ENCODE measurements around the gene KIF5C.

Gene KIF5C

DNA sequence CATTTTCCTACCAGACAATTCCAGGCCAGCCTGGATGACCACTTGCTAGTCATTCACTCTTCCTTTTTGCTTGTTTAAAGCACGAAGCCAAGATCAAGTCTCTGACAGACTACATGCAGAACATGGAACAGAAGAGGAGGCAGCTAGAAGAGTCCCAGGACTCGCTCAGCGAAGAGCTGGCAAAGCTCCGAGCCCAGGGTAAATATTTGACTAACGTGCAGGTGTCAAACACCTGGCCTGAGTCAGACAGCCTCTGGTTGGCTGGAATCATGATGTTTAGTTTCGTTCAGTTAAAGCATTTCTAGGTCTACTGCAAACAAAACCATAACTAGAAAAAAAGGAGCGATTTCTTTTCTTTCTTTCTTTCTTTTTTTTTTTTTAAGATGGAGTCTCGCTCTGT lies 119.3 kb downstream of the KIF5C start:
- DNase-seq, result no peak

DNA sequence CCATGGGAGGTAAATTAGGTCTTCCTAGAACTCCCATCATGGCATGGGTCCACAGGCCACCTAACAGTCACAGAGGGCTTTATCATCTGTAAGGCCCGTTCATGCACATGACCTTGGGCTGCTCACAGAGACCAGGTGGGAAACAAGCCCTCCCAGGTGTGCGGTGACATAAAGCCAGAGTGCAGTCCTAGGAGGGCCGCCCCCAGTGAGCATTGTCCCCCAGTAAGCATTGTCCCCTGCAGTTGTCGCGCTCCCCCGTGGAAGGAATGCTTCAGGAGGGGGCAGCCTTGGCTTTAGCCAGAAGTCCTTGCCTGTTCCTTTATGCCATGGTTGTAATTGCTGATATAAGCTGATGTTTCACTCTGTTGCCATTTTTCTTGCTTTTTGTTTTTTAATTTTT lies 121.8 kb downstream of the KIF5C start:
- DNase-seq, result no peak

DNA sequence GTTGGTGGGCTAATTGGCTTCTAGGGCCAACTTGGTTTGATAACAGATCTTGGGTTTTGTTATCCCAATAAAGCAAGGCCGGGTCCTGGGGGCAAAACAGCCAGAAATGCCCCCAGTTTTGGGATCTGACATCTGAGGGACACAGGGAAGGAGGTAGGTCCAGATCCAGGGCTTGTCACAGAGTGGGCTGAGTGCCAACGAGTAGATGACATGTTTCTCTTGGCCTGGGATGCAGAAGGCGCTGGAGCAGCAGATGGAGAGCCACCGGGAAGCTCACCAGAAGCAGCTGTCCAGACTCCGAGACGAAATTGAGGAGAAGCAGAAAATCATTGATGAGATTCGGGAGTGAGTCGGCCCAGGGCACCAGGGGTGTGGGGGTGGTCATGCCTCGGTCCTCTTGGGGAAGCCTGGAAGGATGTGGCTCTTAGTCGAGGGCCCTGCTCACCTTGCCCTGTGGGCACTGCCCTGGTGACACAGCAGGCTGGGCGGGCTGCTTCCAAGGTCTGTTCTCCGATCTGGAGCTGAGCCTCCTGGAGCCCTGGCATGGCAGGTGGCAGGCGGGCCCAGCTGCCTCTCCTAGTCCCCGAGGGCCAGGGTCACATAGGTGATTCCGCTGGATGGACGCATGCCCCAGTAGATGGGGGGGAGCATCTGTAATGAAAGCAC lies 123.3 kb downstream of the KIF5C start:
- no peak for DNase-seq

DNA sequence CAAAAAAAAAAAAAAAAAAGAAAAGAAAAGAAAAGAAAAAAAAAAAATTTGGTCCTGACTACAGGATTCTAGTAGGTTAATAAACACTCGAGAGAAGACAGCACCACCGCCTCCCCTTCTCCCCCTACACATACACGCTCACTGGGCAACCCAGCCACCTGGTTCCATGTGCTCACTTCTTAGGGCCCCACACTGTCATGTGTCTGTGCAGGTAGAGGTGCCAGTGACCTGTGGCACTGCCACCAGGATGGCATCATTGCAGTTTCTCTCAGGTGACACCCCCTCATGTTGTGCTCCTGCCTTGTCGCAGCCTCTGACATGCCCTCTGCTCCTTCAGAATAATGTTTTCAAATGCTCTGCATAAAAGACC lies 123.8 kb downstream of the KIF5C start:
- no peak for DNase-seq

DNA sequence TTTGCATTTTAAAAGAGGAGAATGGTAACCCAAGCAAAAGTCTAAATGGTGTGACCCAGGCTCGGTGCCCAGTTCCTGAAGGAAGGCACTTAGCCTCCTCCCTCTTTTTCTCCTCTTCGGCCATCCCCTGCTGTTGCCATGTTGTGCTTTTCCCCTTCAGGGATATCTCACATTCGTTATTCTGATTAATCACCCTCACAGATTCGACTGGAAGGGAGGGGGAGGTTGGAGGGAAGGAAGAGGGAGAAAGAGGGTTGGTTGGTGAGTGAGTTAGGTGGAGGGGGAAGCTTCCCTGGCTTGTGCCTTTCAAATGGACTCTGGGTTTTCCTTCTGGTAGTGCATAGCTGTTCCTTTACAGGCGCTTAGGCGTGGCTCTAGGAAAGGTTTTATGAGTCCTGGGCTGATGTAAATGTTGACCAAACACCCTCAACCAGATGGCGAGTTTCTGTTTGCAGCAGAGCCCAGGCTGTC lies 124.5 kb downstream of the KIF5C start:
- DNase-seq, result no peak

DNA sequence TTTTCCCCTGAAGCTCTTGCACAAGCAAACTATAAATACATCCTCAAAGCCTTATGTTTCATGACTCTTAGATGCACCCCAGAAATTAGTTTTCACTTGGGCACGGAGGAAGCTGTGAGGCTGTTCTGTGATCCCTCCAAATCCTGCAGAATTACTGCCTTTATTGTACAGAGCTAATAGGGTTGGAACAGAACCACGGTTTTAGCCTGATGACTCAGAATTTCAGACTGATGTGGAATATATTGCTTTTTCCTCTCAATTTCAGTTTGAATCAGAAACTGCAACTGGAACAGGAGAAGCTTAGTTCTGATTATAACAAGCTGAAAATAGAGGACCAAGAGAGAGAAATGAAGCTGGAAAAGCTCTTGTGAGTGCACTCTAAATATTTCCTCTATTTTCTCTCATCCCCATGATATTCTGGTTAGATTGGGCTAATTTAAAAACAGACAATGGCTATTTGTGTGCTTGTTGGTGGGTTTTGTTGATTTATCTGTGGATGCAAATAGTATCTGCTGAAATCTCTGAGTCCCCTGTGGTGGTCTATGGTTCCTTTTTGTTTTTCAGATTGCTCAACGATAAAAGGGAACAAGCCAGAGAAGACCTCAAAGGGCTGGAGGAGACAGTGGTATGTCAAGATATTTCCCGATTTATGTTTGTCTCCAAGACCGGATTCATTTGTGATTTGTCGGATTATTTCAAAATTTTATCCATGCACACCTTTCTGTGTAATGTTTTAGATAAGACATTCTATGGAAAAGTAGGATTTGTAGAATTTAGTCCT lies 125.3 kb downstream of the KIF5C start:
- DNase-seq, result no peak

DNA sequence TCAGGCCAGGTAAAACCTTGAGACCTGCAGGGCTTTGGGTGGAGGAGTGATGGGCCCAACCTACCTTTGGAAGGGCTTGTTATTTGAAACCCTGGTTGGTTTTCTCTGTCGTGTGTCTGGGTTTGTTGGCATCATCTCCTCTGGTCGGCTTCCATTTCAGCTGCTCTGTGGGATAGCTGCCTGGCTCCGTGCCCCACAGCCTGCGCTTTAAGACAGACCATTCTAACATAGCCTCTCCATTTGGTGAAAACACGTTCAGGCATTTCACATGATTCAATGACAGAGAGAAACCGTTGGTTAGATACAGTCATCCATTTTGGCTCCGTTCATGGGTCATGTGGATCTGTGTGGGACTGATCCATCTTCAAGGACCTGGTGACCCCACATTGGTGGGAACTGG lies 126.5 kb downstream of the KIF5C start:
- DNase-seq, result no peak

DNA sequence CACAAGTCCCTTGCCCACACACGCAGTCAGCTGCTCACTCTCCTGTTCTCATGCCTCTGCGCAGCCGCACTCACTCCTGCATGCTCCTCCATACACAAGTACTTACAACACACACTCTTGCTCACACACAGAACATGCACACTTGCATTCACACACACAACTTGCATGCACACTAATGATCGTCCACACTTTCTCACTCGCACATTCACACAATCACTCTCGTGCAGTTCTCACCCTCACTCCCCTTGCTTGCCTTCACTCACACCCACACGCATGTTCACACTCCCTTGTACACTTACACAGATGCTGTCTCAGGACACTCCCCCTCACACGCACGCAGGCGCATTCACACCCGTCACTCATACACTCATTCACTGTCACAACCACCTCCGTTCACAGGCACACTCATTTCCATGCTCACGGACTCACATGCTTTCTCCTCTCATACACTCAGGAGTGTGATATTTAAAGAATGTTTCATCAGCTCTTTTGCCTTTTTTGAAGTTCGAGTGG lies 127.4 kb downstream of the KIF5C start:
- DNase-seq, result no peak

DNA sequence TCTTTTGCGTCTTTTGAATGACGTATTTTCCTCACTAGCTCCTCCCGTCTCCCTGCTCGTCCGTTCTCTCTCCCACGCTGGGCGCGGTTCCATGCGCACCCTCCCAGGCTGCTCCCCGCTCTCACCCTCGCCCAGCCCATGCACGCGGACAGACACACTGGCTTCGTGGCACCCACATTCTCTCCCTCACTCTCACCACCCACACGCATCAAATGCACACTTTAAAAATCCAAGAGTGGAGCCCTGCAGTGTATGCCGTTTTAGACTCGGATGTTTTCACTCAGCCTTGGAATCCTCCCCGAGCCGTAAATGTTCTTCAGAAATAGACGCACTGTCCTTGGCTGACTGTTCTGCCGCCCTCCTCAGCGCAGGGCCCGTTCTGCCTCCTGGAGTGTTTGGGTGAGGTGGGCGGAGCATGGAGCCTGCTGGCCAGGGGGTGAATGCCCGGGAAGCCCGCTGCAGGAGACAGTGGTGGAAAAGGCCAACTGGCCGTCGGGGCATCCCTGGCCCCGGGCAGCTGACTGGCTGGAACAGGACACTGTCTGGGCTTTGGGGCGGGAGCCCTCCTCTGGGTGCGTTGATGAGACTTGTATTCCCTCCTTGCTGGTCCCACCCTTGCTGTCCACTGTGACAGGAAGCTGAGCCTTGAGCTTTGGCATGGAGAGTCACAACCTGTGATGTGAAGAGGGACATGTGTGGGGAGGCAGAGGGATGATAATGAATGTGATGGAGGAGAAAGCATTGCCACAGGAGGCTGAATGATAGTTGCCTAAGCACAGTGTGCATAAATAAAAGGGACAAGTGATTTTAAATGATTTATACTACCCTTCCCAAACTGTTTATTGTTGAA lies 128.1 kb downstream of the KIF5C start:
- no peak for DNase-seq

DNA sequence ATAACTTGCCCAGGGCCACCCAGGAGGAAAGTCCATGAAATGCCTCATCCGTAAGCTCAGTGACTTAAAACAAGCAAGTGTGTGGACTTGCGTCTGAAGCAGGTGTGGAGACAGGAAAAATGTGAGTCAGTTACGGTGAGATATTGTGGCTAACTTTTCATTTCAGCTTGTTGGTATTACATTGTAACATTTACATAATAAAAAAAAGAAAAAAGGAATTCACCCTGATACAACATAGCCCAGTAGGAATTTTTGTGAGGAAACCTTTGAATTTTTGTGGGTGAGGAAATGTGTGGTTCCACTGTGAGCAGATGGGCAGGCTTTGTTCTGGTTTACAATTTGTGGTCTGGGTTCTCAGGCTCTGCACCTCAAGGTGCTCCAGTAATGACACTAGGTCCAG lies 129.8 kb downstream of the KIF5C start:
- DNase-seq, result no peak

DNA sequence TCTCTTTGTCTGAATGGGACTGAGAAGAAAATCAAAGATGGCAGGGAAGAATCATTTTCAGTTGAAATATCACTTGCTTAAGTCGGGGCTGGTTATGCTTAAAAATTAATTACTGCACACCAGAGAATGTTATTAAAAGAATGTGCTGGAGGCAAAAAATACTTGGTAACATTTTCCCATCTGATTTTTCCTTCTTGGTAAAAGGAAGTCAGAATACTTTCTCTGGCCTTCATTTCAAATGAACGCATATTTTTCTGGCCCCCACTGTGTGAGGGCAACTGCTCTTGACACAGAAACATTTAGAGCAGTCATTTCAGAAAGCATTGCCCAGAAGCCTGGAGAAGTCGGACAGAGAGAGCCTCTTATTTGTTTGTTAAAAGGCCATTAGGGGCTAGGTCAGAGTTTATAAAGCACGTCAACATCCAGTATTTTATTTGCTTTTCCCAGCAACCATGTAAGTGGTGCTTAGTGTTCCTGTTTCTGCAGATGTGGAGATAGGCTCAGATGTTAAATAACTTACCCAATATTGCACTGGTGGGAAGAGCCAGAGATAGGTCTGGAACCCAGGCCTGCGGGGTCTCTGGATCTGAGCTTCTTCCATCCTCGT lies 130.5 kb downstream of the KIF5C start:
- DNase-seq, result no peak

DNA sequence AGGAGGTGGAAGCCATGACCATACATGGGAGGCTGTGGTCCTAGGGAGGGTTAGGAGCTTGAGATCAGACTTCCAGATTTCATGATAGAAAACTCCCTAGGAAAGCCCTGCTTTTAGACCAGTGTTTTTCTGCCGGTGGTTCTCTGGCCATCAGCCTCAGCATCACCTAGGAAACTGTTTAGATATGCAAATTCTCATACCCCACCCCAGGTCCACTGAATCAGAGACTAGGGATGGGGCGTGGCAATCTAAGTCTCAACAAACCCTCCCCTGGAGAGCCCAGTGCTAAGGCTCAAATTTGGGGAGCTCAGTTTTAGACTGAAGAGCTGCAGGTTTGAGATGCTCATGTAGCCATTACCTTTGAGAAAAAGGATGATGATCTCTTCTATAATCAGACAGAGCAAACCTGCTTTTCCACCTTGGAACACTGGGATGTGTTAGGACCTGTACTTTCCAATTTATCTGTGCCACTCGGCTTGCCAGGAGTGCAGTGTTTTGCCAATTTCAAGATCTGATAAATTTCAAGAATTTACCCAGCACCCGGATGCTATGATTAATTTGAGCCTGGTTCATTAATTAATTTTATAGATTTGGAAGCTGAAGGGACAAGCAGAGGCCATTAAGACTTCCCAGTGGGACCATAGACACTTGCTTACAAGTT lies 132.0 kb downstream of the KIF5C start:
- DNase-seq, result no peak

DNA sequence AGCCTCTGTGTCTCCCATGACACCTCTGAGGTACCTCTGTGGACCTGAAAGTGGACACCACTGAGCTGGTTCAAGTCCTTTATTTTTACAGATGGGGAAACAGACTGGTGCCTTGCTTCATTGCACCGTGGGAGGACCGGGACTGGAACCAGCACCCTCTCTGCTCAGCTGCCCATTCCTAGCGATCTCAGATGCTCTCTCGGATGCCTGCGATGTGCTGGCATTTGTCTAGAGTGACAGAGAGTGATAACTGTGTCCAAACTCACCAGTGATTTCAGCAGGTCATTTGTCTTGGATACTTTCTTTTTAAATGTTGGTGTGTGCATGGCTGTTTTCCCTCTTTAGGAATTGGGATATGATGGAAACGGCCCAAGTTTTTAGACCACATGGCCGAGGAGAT lies 133.4 kb downstream of the KIF5C start:
- no peak for DNase-seq

DNA sequence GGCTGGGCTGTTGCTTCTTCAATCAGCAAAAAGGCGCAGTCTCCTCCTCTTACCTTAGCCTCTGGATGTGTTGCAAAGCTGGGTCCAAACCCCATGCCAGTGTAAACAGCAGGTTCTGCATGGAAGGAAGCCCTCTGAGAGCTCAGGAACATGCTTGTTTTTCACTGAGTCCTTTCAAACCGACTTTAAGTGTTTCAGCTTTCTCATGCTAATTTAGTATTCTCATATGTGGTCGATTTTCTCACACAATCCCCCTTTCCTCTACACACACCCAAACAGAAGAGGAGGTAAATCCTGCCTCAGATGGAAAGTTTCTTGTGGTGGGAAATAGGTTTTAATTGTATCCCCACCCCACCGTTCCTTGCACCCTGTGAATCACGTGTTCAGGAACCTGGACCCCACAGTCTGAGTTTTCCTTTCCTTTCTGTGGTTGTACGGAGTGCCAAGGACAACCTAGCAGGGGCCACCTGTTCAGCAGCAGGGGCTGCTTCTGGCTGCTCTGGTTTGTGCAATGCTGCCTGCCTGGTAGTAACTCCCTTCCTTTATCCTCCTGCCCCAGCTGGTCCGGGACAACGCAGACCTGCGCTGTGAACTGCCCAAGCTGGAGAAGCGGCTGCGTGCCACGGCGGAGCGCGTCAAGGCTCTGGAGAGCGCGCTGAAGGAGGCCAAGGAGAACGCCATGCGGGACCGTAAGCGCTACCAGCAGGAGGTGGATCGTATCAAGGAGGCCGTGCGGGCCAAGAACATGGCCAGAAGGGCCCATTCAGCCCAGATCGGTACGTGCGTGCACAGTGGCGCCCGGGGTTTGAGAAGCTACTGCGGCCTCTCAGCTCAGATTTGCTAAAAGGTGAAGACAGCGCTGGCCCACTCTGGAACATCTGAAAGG lies 134.8 kb downstream of the KIF5C start:
- DNase-seq, result no peak

DNA sequence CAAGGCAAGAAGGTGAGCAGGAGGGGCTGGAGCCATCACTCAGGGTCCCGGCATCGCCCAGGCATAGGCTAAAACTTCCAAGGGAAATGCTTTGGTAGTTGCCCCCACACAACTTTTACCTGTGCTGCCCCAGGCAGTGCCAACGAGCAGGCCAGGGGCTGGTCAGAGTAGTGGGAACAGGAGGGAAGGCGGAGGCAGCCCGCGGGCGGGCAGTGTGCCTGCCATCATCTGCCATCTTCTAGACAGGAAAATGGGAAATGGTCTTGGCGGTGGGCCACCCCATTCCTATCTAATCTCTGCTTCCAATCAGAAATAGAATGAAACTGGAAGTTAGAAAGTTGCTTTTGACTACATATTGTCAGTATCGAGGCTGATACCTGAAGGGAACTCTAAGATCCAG lies 137.5 kb downstream of the KIF5C start:
- no peak for DNase-seq

DNA sequence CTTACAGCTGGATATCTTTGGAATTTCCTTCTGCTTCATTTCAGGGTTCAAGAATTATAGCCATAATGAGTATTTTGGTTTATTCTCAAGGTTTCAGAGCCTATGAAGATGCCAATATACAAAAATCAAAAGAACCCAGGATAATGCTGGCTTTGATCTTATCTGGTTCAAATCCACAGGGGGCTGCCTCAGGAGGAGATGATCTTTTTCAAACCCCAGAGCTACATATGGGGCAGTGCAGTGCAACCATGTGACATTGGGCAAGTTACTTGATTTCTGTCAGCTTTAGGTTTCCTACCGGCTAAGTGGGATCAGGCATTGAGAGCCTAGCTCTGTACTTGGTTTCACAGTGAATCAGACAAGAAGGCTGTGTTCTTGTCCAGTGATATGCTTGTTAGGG lies 140.5 kb downstream of the KIF5C start:
- DNase-seq, result no peak

DNA sequence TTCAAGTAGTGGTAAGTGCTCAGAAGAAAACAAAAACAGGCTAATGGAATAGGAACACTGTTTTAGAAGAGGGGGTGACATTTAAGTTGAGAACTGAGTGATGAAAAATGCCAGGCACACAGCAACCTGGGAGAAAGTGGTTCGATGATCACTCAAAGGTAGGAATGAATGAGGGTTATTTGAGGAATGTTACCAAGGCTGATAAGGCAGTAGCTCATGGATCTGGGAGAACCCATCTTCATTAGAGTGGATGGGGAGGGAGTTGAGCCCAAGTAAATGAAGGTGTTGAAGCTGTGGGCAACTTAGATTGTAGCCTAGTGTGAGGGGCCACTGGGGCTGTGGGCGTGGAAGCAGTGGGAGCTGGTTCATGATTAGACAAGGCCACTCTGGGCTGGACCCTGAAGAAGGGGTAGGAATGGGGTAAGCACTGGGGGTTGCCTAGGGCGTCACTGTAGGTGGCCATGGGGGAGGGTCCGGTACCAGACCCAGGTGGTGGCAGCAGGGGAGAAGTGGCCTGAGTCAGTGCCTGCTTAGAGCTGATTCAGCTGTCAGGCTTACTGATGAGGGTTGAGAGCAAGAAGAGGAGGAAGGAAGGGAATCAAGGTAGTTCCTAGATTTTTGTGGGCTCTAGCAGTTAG lies 141.0 kb downstream of the KIF5C start:
- DNase-seq, result no peak

DNA sequence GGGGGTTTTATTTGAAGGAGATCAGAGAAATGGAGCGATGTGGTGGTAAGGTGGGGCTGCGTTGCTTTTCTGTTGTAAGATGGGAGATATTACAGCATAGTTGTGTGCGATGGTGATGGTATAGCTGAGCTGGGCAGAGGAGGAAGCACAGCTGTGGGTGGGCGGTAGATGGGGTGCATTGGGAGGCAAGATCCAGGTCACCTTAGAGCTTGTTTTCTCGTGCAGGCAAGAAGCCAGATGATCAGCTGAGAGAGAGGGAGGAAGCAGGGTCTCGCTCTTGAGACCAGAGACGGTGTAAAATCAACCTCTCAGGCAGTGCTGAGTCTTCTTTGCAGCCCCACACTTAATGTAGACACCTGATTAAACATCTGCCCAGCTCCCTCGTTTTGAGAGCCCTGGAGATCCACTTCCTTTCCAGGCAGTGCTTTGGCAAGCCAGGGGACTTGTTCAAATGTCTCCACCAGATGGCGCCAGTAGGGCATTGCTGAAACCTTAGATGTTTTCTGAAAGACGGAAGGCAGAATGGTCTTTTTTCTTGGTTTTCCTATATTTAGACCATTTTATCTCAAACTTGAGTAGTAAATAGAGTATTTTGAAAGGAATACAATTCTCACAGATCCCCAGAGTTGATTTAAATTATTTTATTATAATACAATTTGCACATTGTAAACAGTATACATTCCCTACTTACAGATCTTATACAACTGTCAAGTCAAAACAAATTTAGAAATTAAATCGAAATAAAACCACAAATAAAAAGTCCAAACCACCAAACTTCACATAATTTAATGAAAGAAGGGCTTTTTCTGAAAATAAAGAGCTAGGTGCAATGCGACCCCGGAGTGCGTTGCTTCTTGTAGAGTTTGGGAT lies 142.3 kb downstream of the KIF5C start:
- DNase-seq, result peak; percentile 86 to 93 (median 90)

DNA sequence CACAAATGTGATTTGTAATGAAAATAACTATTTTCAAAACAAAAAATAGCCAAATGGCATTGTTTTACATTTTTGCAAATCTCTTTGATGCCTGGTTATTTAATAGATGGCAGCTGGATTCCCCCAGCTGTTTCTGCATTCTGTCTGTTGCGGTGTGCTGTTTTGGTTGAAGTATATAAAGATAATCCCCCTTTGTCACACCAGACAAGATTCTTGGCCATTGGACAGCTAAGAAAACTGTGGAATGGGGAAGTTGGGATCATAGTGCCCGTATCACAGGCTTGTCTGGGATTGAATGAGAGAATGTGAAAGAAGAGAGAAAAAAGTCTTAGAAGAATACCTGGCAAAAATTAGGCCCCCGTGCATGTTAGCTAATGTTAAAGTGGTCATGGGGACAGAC lies 144.0 kb downstream of the KIF5C start:
- no peak for DNase-seq

DNA sequence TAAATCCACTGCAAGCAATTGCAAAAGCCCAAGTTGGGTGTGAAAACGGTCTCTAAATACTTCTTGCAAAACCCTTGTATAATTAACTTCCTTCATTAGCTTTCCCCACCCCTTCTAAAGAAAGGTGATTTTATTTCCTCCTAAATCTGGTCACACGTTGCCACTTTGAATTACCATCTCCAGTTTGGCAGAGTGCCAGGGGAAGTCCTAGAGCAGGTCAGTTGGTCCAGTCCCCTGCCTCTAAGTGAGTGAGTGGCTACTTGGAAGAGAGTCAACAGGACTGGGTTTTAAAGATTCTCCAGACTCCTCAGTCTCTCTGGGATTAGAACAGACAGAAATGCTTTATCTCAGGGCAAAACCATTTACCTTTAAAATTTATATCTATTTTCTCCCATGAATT lies 144.7 kb downstream of the KIF5C start:
- DNase-seq, result peak in 3 of 4 experiments; percentile 11 to 25 (median 14)
